ENCODE results near the gene MLF1.

DNA sequence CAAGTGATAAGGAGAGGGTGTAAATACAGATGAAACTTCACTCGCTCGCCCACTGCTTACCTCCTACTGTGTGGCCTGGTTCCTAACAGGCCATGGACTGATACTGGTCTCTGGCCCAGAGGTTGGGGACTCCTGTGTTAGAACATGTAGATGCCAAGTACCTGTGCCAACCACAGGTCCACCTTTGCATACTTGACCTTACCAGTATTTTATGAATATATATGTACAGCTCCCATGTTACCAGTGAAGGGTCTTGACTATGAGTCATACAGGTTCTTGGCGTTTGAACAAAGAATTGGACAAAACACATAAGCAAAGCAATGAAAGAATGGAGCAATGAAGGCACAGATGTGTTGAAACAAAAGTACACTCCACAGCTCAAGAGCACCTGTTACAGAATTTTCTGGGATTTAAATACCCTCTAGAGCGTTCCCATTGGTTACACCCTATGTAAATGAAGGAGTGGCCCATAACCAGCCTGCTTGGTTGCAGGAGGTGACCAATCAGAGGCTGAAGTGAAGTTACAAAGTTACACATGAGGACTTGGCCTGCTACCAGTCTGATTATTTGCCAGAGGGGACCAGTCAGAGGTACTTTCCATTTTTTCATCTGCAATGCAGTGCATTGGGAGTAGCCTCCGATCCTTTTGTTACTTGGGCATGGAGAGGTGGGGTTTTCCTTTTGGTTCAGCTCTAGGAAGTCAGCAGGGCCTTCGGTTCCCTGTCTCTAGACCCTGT, 71.6 kb downstream of the MLF1 start:
- TF ChIP-seq POLR2A (IDR thresholded peaks at IDR 0.05) = no peak
- TF ChIP-seq, protein P1, sequence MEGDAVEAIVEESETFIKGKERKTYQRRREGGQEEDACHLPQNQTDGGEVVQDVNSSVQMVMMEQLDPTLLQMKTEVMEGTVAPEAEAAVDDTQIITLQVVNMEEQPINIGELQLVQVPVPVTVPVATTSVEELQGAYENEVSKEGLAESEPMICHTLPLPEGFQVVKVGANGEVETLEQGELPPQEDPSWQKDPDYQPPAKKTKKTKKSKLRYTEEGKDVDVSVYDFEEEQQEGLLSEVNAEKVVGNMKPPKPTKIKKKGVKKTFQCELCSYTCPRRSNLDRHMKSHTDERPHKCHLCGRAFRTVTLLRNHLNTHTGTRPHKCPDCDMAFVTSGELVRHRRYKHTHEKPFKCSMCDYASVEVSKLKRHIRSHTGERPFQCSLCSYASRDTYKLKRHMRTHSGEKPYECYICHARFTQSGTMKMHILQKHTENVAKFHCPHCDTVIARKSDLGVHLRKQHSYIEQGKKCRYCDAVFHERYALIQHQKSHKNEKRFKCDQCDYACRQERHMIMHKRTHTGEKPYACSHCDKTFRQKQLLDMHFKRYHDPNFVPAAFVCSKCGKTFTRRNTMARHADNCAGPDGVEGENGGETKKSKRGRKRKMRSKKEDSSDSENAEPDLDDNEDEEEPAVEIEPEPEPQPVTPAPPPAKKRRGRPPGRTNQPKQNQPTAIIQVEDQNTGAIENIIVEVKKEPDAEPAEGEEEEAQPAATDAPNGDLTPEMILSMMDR (IDR thresholded peaks at IDR 0.05) = no peak
